Thyroid gland (tissue), 4 donors: ENCODE results near the gene FPR3.

Experiments
- CTCF ChIP-seq, 6 experiments: fragments of 200-600 bp in 3 of 6; fragments of 450-650 bp in 3 of 6; sonication (generic) in 3 of 6; IDR thresholded peaks; one replicate each; pipeline ENCODE4 v1.5.1; 2016 to 2019; ENCODE audit warnings: antibody characterized with exemption in 6 of 6, mild to moderate bottlenecking in 2 of 6, inconsistent platforms in 1 of 6, moderate library complexity in 1 of 6
- POLR2A ChIP-seq, 2 donors: fragments of 450-650 bp; IDR thresholded peaks; one replicate each; pipeline ENCODE4 v1.6.1; 2017; ENCODE audit warnings: antibody characterized with exemption in 2 of 2, mild to moderate bottlenecking in 2 of 2, moderate library complexity in 1 of 2

GRCh38 chr19:51802775-51803174 is 7.8 kb downstream of the FPR3 start:
- TF ChIP-seq CTCF (IDR thresholded peaks at IDR 0.05) (no peak), POLR2A (IDR thresholded peaks at IDR 0.05) (no peak)
